OCI-LY1 (cell line): ENCODE data around the gene DOCK2.

ENCODE experiments used
- H2AFZ ChIP-seq: fragments of 200-600 bp; sonication (generic), shearing (Covaris generic); 2 replicates; pipeline ENCODE4 v1.6.0; 2014; ENCODE audit warnings: antibody characterized with exemption, mild to moderate bottlenecking, low read length
- H3F3A ChIP-seq: fragments of 200-600 bp; sonication (generic), shearing (Covaris generic); 2 replicates; pipeline ENCODE4 v1.6.0; 2014; ENCODE audit warnings: mild to moderate bottlenecking, antibody characterized with exemption, low read length, moderate library complexity; ENCODE audit not compliant: insufficient read depth
- H3K27ac ChIP-seq: fragments of 200-600 bp; sonication (generic); 2 replicates; pipeline ENCODE4 v1.5.1; 2014; ENCODE audit warnings: low read length, mixed run types, mild to moderate bottlenecking, low read depth; ENCODE audit not compliant: poor library complexity, severe bottlenecking
- H3K27me3 ChIP-seq: fragments of 200-600 bp; sonication (generic); 2 replicates; pipeline ENCODE4 v1.6.0; 2014; ENCODE audit warnings: antibody characterized with exemption, mild to moderate bottlenecking, low read length, moderate library complexity; ENCODE audit not compliant: insufficient read depth
- H3K36me3 ChIP-seq: fragments of 200-600 bp; sonication (generic); 2 replicates; pipeline ENCODE4 v1.6.1; 2014; ENCODE audit warnings: mild to moderate bottlenecking, antibody characterized with exemption, low read length, moderate library complexity, mixed read lengths; ENCODE audit not compliant: insufficient read depth
- H3K4me1 ChIP-seq: fragments of 200-600 bp; sonication (generic); 2 replicates; pipeline ENCODE4 v1.5.1; 2014; ENCODE audit warnings: mild to moderate bottlenecking, low read length, moderate library complexity; ENCODE audit not compliant: insufficient read depth, severe bottlenecking
- H3K4me2 ChIP-seq: fragments of 200-600 bp; sonication (generic), shearing (Covaris generic); 2 replicates; pipeline ENCODE4 v1.6.1; 2014; ENCODE audit warnings: low read length
- H3K4me3 ChIP-seq: fragments of 200-600 bp; sonication (generic); 2 replicates; pipeline ENCODE4 v1.5.1; 2014; ENCODE audit warnings: low read length, low read depth, mild to moderate bottlenecking, mixed read lengths; ENCODE audit not compliant: poor library complexity, severe bottlenecking
- H3K79me2 ChIP-seq: fragments of 200-600 bp; shearing (Covaris generic); 2 replicates; pipeline ENCODE4 v1.6.1; 2016; ENCODE audit warnings: mixed run types, low read length, mixed read lengths; ENCODE audit not compliant: insufficient read depth
- H3K9ac ChIP-seq: fragments of 200-600 bp; sonication (generic), shearing (Covaris generic); 2 replicates; pipeline ENCODE4 v1.6.1; 2014; ENCODE audit warnings: mild to moderate bottlenecking, low read length, mixed read lengths
- H3K9me2 ChIP-seq: fragments of 200-600 bp; sonication (generic), shearing (Covaris generic); 2 replicates; pipeline ENCODE4 v1.6.1; 2014; ENCODE audit warnings: low read depth, mild to moderate bottlenecking, low read length, mixed read lengths
- H3K9me3 ChIP-seq: fragments of 200-600 bp; shearing (Covaris generic); 2 replicates; pipeline ENCODE4 v1.6.1; 2014; ENCODE audit warnings: low read length, mixed read lengths
- H4K20me1 ChIP-seq: fragments of 200-600 bp; sonication (generic), shearing (Covaris generic); 2 replicates; pipeline ENCODE4 v1.6.0; 2016; ENCODE audit warnings: mild to moderate bottlenecking, low read length; ENCODE audit not compliant: insufficient read depth
- EZH2 ChIP-seq: fragments of 200-600 bp; sonication (generic), shearing (Covaris generic); IDR thresholded peaks from 2 replicates; pipeline ENCODE4 v1.8.0; 2017; ENCODE audit warnings: borderline replicate concordance, mixed run types, mild to moderate bottlenecking, antibody characterized with exemption, low read length, moderate library complexity, mixed read lengths
- TF ChIP-seq, protein P1 (sequence below): fragments of 200-600 bp; sonication (generic), shearing (Covaris generic); IDR thresholded peaks from 2 replicates; pipeline ENCODE4 v1.5.1; 2017; ENCODE audit warnings: mild to moderate bottlenecking, antibody characterized with exemption, low read length, moderate library complexity, mixed read lengths

The DOCK2 gene

DNA sequence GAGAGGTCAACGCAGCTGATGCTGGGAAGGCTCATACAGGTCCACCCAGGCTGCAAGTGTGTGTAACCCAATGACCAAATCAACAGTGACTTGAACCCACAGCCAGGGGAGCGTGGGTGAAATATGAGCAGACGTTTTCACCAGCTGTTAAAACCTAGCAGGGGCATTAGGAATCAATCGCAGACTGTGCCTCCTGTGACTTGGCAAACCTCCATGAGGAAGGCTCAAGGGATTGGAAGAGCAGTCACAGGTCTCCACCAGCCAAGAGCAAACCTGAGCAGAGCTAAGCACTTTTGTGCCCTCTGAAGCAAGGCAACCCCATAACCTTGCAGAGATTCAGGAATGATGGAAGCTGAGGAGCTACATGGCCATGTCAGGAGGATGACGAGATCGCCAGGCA, 317.7 kb downstream of the DOCK2 start:
- no peak overlapping the region for H3K4me2 ChIP-seq

DNA sequence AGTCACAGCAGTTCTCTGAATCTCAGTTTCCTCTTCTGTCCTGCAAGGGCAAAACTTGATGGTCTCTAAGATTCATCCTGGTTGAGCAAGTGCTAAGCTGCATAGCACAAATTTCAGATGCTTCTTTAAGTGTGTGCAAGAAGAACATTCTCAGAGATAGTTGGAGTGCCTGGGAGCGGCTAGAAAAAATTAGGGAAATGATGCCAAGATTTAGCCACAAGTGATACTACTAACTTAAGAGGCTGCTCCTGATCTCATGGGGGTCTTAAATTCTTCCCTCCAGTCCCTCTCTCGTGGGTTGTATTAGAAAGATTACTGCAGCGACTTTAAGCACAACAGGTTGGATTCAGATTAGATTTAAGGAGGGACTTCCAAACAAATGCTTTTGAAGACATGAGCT, 319.1 kb downstream of the DOCK2 start:
- no peaks in the 10 kb centered on the region for H3K79me2 ChIP-seq
- no peaks in the 10 kb centered on the region for H3F3A ChIP-seq
- no peak for TF ChIP-seq EZH2
- TF ChIP-seq, protein P1, sequence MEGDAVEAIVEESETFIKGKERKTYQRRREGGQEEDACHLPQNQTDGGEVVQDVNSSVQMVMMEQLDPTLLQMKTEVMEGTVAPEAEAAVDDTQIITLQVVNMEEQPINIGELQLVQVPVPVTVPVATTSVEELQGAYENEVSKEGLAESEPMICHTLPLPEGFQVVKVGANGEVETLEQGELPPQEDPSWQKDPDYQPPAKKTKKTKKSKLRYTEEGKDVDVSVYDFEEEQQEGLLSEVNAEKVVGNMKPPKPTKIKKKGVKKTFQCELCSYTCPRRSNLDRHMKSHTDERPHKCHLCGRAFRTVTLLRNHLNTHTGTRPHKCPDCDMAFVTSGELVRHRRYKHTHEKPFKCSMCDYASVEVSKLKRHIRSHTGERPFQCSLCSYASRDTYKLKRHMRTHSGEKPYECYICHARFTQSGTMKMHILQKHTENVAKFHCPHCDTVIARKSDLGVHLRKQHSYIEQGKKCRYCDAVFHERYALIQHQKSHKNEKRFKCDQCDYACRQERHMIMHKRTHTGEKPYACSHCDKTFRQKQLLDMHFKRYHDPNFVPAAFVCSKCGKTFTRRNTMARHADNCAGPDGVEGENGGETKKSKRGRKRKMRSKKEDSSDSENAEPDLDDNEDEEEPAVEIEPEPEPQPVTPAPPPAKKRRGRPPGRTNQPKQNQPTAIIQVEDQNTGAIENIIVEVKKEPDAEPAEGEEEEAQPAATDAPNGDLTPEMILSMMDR, result no peak

More for the DNA sequence above, 317.7 kb downstream of the DOCK2 start:
- TF ChIP-seq, protein P1, result no peak
- TF ChIP-seq EZH2, result no peak
- Histone ChIP-seq H4K20me1 (no peaks in the 10 kb centered on the region), H3K9ac (no peak overlapping the region), H3K4me1 (no peaks in the 10 kb centered on the region), H2AFZ (no peak overlapping the region), H3K79me2 (no peaks in the 10 kb centered on the region), H3K27ac (no peak overlapping the region), H3K27me3 (no peaks in the 10 kb centered on the region), H3K9me2 (no peaks in the 10 kb centered on the region), H3F3A (no peaks in the 10 kb centered on the region), H3K9me3 (no peaks in the 10 kb centered on the region), H3K4me3 (no peak overlapping the region), H3K36me3 (no peaks in the 10 kb centered on the region; the same call in 1 of the 2 replicates)

DNA sequence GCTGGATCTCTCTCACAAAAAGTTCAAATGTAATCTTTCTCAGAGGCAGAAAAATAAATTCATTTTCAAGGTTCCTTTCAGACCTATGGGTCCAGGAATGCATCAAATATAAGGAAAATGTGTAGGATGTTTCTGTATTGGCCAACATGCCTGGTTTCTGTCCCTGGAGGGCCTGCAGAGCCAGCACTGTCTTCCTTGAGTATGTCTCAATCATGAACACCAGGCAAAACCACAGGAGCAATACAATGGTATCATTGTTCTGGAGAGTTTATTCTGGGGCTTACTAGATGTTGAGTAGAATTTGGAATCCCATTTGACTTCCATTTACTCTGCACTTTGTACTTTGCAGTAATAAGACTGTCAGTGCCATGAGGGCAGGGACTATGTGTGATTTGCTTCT, 319.7 kb downstream of the DOCK2 start:
- H3K4me3 ChIP-seq, result no peak overlapping the region
- no peaks in the 10 kb centered on the region for H3K27me3 ChIP-seq
- H4K20me1 ChIP-seq, result no peaks in the 10 kb centered on the region
- no peak overlapping the region for H2AFZ ChIP-seq
- H3K4me1 ChIP-seq, result no peaks in the 10 kb centered on the region
- H3F3A ChIP-seq, result no peaks in the 10 kb centered on the region
- H3K9ac ChIP-seq, result no peak overlapping the region
- TF ChIP-seq EZH2, result no peak
- TF ChIP-seq, protein P1, result no peak
- H3K27ac ChIP-seq, result no peak overlapping the region
- no peaks in the 10 kb centered on the region for H3K79me2 ChIP-seq
- no peaks in the 10 kb centered on the region for H3K9me3 ChIP-seq
- H3K36me3 ChIP-seq, result no peaks in the 10 kb centered on the region
- no peak overlapping the region for H3K4me2 ChIP-seq
- H3K9me2 ChIP-seq, result no peaks in the 10 kb centered on the region

More for the DNA sequence above, 319.1 kb downstream of the DOCK2 start:
- Histone ChIP-seq H3K27ac (no peak overlapping the region), H3K4me1 (no peaks in the 10 kb centered on the region), H4K20me1 (no peaks in the 10 kb centered on the region), H2AFZ (no peak overlapping the region), H3K9me2 (no peaks in the 10 kb centered on the region), H3K27me3 (no peaks in the 10 kb centered on the region), H3K4me3 (no peak overlapping the region), H3K9me3 (no peaks in the 10 kb centered on the region), H3K9ac (no peak overlapping the region), H3K36me3 (no peaks in the 10 kb centered on the region), H3K4me2 (no peak overlapping the region)
